Measurements from ENCODE around the gene PGRMC1.
"Not testable (repeated sequence)": the region's sequence is repeated elsewhere in the genome, so short reads cannot be mapped to it uniquely, and the experiment has no call there.

PGRMC1 gene

GRCh38 chrX:119235872-119236622 lies at the start of gene PGRMC1:
Gene PGRMC1 (plus strand): TSS chrX:119236285. CDS start chrX:119236364, 79 bp downstream.
- peak; percentile 82 for DNase-seq

GRCh38 chrX:119186763-119187162 lies 49.3 kb upstream of the PGRMC1 start:
- DNase-seq: no peak

DNA sequence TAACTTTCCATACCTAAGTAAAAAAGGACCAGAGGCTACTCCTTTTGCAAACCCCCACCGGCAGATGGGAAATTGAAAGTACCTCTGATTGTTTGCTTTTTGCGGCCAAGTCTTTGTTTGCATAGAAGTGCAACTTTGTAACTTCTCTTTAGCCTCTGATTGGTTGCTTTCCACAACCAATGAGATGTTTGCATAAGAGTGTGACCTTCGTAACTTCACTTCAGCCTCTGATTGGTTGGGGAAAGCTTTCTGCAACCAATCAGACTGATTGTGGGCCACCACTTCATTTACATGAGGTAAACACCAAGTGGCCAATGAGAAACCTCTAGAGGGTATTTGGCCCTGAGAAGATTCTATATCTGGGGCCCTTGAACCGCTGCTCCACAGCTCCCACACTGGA lies 48.8 kb upstream of the PGRMC1 start:
- no peak for DNase-seq

- no peak for DNase-seq
Measured at GRCh38 chrX:119189115-119189514, 47.0 kb upstream of the PGRMC1 start.

- DNase-seq: peak; percentile 73
Measured at GRCh38 chrX:119189595-119189994, 46.5 kb upstream of the PGRMC1 start.

DNA sequence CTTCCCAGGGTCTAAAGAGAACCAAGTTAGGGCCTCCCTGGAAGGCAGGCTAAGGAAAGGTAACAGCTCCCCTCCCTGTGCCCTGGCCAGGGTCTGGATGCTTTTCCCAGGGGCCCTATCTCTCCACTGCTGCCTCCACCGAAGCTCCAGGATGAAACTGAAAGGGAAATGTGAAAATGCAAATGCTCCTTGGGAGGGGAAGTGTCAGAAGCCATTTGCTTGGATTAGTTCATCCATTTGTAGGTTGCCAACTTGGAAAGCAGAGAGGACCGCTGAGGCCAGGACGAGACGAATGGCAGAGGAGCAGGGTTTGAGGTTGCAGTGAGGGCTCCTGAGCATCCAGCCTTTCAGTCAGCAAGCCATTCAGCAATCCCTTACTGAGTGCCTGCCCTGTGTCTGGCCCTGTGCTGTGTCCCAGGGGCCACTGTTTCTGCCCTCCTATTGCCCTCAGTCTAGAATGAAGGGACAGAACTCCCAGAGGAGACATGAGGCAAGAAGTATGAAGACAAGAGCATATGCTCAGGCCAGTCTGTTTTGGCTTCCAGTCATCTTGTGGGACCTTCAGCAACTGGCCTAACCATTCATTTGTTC lies 45.9 kb upstream of the PGRMC1 start:
- DNase-seq: no peak

DNA sequence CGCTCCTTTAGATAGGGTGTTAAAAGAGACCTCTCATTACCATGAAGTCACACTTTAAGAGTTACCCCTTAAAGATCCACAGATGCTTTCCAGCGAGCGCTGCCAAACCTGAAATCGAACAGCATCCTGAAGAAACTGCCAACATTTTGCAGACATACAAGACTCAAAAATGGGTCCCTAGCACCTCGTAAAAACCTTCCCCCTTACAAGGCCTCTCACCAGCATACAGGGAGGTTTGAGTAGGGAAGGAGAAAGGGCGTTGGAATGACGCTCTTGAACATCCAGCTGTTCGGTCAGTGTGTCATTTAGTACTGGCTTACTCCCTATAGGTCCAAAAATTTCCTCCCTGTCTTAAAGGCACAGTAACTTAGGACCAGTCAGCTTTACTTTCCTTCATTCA lies 45.3 kb upstream of the PGRMC1 start:
- DNase-seq: peak; percentile 49

GRCh38 chrX:119194621-119195020 lies 41.5 kb upstream of the PGRMC1 start:
- peak; percentile 27 for DNase-seq

DNA sequence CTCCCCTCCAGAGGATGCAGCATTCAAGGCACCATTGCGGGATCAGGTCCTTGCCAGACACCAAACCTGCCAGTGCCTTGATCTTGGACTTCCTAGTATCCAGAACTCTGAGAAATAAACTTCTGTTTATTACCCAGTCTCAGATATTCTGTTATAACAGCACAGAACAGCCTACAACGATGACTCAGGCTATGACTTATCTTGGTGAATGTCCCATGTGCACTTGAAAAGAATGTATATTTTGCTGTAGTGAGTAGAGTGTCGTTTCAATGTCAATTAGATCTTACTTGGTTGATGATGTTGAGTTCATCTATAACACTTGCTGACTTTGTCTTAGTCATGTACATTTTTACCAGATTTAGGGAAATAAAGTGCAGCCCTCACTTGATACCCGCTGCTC lies 34.5 kb upstream of the PGRMC1 start:
- DNase-seq: peak; percentile 40

DNA sequence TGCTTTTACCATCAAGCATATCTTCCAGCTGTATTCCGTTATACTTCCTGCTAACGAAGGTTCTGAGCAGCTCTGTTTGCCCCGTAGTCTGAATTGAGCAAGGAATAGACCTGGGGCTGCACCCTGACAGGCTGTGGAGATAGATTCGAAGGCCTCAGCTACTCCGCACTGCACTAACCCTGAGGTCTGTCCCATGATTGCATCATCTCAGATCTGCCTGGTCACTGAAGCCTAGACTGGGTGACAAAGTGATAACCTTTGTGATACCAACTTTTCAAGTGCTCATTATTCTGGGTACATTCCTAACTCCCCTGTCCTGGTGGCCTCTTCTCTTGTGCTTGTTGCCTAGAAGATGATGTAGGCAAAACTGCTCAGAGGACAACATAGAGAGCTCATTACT lies 29.9 kb upstream of the PGRMC1 start:
- DNase-seq: no peak

DNA sequence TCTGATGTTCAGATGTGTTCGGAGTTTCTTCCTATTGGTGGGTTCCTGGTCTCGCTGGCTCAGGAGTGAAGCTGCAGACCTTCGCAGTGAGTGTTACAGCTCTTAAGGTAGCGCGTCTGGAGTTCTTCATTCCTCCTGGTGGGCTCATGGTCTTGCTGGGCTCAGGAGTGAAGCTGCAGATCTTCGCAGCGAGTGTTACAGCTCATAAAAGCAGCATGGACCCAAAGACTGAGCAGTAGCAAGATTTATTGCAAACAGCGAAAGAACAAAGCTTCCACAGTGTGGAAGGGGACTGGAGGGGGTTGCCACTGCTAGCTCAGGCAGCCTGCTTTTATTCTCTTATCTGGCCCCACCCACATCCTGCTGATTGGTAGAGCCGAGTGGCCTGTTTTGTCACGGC lies 28.6 kb upstream of the PGRMC1 start:
- DNase-seq: not testable (repeated sequence)

DNA sequence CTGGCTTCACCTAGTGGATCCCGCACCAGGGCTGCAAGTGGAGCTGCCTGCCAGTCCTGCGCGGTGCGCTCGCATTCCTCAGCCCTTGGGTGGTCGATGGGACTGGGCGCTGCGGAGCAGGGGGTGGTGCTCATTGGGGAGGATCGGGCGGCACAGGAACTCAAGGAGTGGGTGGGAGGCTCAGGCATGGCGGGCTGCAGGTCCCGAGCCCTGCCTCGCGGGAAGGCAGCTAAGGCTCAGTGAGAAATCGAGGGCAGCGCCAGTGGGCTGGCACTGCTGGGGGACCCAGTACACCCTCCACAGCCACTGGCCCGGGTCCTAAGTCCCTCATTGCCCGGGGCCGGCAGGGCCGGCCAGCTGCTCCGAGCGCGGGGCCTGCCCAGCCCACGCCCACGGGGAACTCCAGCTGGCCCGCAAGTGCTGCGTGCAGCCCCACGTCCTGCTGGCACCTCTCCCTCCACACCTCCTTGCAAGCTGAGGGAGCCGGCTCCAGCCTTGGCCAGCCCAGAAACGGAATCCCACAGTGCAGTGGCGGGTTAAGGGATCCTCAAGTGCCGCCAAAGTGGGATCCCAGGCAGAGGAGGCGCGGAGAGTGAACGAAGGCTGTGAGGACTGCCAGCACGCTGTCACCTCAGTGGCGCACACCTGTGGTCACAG lies 27.6 kb upstream of the PGRMC1 start:
- no peak for DNase-seq

GRCh38 chrX:119210931-119211648 lies 25.0 kb upstream of the PGRMC1 start:
- DNase-seq: not testable (repeated sequence)

GRCh38 chrX:119211649-119212014 lies 24.5 kb upstream of the PGRMC1 start:
- no peak for DNase-seq

DNA sequence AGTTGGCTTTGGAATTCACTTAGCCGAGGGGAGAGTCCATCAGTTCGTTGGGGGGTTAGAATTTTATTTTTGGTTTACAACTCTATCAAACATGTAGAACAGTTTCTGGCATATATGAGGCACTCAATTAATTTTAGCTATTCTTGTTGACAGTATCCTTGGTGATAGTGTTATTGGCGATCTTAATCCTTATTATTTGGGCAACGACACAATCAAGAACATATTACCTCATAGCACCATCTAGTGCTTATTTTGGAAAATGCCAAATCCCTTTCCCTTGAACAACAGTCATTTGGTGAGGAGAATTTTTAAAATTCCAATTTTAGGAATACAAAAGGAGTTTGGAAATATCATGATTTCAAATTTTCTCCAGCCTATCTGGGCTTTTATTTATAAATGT lies 17.9 kb upstream of the PGRMC1 start:
- peak; percentile 15 for DNase-seq

DNA sequence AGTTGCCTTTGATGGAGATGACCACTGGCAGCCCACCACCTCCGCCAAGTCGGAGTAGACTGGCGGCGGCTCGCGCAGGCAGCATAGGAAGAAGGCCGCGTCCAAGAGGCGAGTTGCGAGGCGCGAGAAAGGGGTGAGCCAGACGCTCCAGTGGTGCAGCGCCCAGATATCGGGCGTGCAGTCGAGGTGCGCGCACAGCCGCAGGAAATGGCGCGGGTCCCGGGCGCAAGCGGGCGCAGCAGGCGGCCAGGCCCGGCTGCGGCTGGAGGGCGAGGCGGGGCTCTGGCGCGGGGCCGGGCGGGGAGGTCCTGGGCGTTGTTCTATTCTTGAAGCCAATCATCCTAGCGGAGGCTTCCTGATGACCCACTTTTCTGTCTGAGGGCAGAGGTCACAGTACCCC lies 13.2 kb upstream of the PGRMC1 start:
- DNase-seq: no peak

DNA sequence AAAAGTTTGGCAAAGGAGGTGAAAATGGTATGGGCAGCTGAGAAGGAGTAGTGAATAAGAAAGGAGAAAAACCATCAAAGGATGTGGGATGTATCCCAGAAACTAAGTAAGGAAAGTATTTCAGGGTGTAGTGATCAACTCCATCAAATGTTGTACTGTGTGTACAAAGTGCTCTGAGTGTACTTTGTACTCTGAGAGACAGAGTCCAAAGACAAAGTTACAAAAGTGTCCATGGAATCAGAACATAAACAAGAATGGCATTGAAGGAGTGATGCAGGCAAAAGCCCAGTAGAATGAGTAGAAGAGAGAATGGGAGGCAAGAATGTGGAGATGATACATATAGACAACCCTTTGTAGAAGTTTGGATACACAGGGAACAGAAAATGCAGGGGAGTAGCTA lies 12.3 kb upstream of the PGRMC1 start:
- DNase-seq: no peak

DNA sequence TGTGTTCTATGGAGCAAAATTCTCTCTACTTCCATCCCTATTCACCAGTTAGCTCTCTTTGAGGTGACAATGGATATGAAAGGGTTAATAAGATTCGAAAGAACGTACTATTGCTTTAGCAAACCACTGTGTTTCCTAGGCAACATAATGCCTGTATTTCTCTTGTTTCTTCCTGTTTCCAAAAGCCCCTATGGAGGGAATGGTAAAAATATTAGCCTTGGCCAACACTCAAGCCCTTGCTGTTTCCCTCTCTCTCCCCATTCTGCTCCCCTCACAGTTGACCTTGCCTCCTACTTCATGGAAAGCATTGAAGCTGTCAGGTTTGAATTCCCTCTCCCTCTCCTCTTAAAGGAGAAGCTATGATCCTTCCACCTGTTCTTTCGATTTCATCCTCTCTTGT lies 9.6 kb upstream of the PGRMC1 start:
- peak; percentile 10 for DNase-seq

DNA sequence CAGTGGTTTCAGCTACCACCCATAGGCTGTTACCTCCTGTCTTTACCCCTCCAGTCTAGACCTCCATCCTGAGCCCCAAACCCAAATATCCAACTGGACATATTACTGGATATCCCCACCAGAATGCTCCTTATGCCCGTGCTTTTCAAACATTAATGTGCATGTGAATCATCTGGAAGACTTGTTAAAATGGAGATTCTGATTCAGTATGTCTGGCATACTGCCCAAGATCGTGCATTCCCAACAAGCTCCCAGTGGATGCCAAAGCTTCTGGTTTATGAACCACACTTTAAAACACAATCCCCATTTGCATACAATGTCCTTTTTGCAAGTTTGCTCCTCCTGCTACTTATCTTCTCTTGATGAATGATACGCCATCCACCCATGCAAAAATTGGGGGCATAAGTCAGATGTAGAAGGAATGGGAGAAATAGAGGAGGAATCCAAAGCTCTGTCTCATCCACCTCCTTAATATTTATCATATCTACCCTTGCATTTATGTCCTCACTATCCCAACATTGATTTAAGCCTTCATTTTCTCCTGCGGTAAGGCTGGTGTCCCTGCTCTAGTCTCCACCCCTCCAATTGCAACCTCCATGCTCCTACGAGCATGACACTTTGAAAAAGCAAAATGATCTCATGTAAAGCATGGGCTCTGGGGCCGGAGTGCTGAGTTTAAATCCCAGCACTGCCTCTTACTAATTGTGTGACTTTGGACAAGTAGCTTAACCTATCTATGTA lies 7.4 kb upstream of the PGRMC1 start:
- peak; percentile 94 for DNase-seq

DNA sequence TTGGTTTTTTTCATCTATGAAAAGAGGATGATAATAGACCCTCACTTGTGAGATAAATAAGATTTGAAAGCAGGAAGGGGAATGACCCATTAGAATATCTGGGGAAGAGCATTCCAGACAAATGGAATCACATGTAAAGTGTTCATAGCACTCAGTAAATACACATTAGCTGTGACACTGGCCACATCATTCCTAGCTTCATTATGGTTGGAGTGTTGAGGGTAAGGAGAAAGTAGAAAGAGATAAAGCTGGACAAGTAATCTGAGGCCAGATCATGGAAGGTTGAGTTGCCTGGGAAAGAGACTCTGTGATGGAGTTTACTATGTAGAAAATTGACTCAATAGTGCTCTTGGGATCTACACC lies 6.9 kb upstream of the PGRMC1 start:
- DNase-seq: peak; percentile 51

DNA sequence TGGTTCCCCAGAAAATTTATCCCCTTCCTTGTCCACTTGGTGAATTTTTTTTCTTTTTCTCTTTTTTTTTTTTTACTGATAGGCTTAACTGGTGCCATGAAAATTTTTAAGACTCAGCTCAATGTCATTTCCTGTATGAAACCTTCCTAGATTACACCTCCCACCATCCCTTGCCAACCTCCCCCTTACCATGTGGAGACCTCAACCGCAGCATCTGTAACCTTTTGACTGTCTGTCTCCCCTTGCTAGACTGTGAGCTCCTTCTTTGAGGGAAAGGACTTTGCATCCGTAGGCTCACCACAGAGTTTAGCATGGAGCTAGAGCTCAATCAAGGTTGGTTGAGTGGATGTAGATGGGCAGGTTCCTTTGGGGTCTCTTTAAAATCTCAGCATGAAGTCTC lies 5.2 kb upstream of the PGRMC1 start:
- peak; percentile 25 for DNase-seq

- no peak for DNase-seq
Measured at GRCh38 chrX:119231936-119232445, 4.1 kb upstream of the PGRMC1 start.

GRCh38 chrX:119235051-119235511 lies 1.0 kb upstream of the PGRMC1 start:
- peak; percentile 59 for DNase-seq

Data from fibroblast of skin of right biceps (primary cell).